Measurements from ENCODE around the gene CALML4. TPM values are rescaled to one million over a fixed set of nuclear protein-coding genes. Genes with fewer than 3 reads are reported as not detected.

The CALML4 gene
- total and polyA plus RNA-seq, 2 donors (not counting 3 experiments of a cell fraction or from before 2014, with no cell fraction given) = 2.6 to 10.1 TPM

GRCh38 chr15:68176601-68177000 lies 28.5 kb downstream of the CALML4 start:
- no peak overlapping the region for H3K27ac ChIP-seq (ENCODE audit: insufficient read depth, low read depth, low read length)
- no peak overlapping the region for H2AFZ ChIP-seq (ENCODE audit: low read depth, low read length)
- ChIA-PET POLR2A (no interaction called here), CTCF (interaction anchor here (2.5 kb wide), 1 partner anchor 22 kb away, joined by 9 read pairs; no protein-coding TSS in a partner anchor)
- H3K4me2 ChIP-seq (ENCODE audit: insufficient read depth, low read length) = no peak overlapping the region
- no TSS peak for BruUV-seq (replicated peaks)
- H3K9me1 ChIP-seq (replicated peaks; ENCODE audit: control insufficient read depth, extremely low read depth, insufficient read depth, low read length) = no peaks in the 10 kb centered on the region
- TF ChIP-seq GATA2 (IDR thresholded peaks at IDR 0.05; ENCODE audit: insufficient read depth, insufficient read length, low read depth, low read length) (no peak), FOS (IDR thresholded peaks at IDR 0.05; ENCODE audit: borderline replicate concordance, insufficient read depth, low read length) (no peak), MAX (IDR thresholded peaks at IDR 0.05; ENCODE audit: insufficient read depth, insufficient read length) (no peak), CTCF (IDR thresholded peaks at IDR 0.05; ENCODE audit: extremely low read depth in 1 of 2, insufficient read depth in 1 of 2, low read depth in 1 of 2, low read length in 2 of 2) (no peak), EZH2 (IDR thresholded peaks at IDR 0.05; ENCODE audit: borderline replicate concordance, low read depth, low read length, severe bottlenecking) (no peak), MYC (IDR thresholded peaks at IDR 0.05; ENCODE audit: low read depth, low read length) (no peak), JUN (IDR thresholded peaks at IDR 0.05; ENCODE audit: borderline replicate concordance, insufficient read depth, insufficient read length, low read depth) (no peak), POLR2A (IDR thresholded peaks at IDR 0.05; ENCODE audit: low read depth, low read length) (no peak), POLR2AphosphoS5 (IDR thresholded peaks at IDR 0.05; ENCODE audit: insufficient read depth, low read depth, low read length) (no peak)
- no peaks in the 10 kb centered on the region for H3K4me1 ChIP-seq (ENCODE audit: control insufficient read depth, extremely low read depth, insufficient read depth, low read length)
- FAIRE-seq (no peak), DNase-seq (ENCODE audit: low read depth, low spot score) (no peak)
- no peaks in the 10 kb centered on the region for H3K9me3 ChIP-seq (replicated peaks; ENCODE audit: control insufficient read depth, insufficient read depth, low read length)
- dilution Hi-C loops (cut with MboI; ENCODE audit: extremely low pct_ligation_motif_present, low sequenced_read_pairs) (no loop called here), intact Hi-C loops (cut with micrococcal nuclease) (no loop called here)
- no peaks in the 10 kb centered on the region for H4K20me1 ChIP-seq (replicated peaks; ENCODE audit: control insufficient read depth, extremely low read depth, insufficient read depth, low read length)
- H3K27me3 ChIP-seq (ENCODE audit: control insufficient read depth in 2 of 2, insufficient read depth in 2 of 2, low read length in 2 of 2) = no peaks in the 10 kb centered on the region
- H3K79me2 ChIP-seq (ENCODE audit: control insufficient read depth, insufficient read depth, low read length) = no peaks in the 10 kb centered on the region
- peaks cover 6 to 8% of the 10 kb centered on the region in 2 experiments for H3K36me3 ChIP-seq (ENCODE audit: control insufficient read depth in 2 of 2, extremely low read depth in 1 of 2, insufficient read depth in 2 of 2, low read length in 2 of 2)
- H3K4me3 ChIP-seq (replicated peaks in 1 of 3; ENCODE audit: insufficient read depth in 1 of 3, low read depth in 1 of 3, low read length in 3 of 3) = no peak overlapping the region
- H3K9ac ChIP-seq (replicated peaks; ENCODE audit: extremely low read depth, insufficient read depth, low read length) = no peak overlapping the region

Data from endothelial cell of umbilical vein (primary cell).